Upper lobe of right lung (tissue), 1 donor: ENCODE measurements around the gene MICAL1. TPM values are rescaled to one million over a fixed set of nuclear protein-coding genes. Genes with fewer than 3 reads are reported as not detected.
A peak's percentile ranks its signal among the peaks of the same experiment; 100 is the strongest.

ENCODE experiments used
- ATAC-seq: fragments of 200-7000 bp; cut with Tn5 transposase; one replicate; pipeline ENCODE4 v1.9.1; 2020; ENCODE audit warnings: mild to moderate bottlenecking, moderate library complexity
- DNase-seq: peaks from one replicate; pipeline ENCODE4 v3.0.0-alpha.2; 2020
- H3K27ac ChIP-seq: fragments of 200-600 bp; one replicate; pipeline ENCODE4 v1.8.0; 2022
- H3K27me3 ChIP-seq: fragments of 200-600 bp; one replicate; pipeline ENCODE4 v1.8.0; 2022; ENCODE audit warnings: mild to moderate bottlenecking
- H3K36me3 ChIP-seq: fragments of 200-600 bp; one replicate; pipeline ENCODE4 v1.8.0; 2022
- H3K4me1 ChIP-seq: fragments of 200-600 bp; one replicate; pipeline ENCODE4 v1.8.0; 2022
- H3K4me3 ChIP-seq: fragments of 200-600 bp; one replicate; pipeline ENCODE4 v1.8.0; 2022; ENCODE audit warnings: mild to moderate bottlenecking
- H3K9me3 ChIP-seq: fragments of 200-600 bp; one replicate; pipeline ENCODE4 v1.8.0; 2022
- intact Hi-C: fragments of 100-400 bp; cut with DNase I; formaldehyde crosslinking; loops from one replicate; pipeline ENCODE4 v1.11.0; 2022
- total RNA-seq: library from RNA; stranded (reverse); fragmentation: NEBNext Ultra II Directional; extraction: Animal tissue kit (Norgen Biotek cat#: 25700); gene quantifications from one replicate; pipeline ENCODE4 v1.2.1, GENCODE V29; 2021
- TF ChIP-seq, protein P1 (sequence below): fragments of 200-600 bp; IDR thresholded peaks from one replicate; pipeline ENCODE4 v1.8.0; 2022; ENCODE audit warnings: antibody characterized with exemption
- donor health status: DM: no; HTN: yes; CAD: no; lungs with severe emphysema.

Gene MICAL1
- total RNA-seq, 1 donor from 2014 or later, result 53.6 TPM

DNA sequence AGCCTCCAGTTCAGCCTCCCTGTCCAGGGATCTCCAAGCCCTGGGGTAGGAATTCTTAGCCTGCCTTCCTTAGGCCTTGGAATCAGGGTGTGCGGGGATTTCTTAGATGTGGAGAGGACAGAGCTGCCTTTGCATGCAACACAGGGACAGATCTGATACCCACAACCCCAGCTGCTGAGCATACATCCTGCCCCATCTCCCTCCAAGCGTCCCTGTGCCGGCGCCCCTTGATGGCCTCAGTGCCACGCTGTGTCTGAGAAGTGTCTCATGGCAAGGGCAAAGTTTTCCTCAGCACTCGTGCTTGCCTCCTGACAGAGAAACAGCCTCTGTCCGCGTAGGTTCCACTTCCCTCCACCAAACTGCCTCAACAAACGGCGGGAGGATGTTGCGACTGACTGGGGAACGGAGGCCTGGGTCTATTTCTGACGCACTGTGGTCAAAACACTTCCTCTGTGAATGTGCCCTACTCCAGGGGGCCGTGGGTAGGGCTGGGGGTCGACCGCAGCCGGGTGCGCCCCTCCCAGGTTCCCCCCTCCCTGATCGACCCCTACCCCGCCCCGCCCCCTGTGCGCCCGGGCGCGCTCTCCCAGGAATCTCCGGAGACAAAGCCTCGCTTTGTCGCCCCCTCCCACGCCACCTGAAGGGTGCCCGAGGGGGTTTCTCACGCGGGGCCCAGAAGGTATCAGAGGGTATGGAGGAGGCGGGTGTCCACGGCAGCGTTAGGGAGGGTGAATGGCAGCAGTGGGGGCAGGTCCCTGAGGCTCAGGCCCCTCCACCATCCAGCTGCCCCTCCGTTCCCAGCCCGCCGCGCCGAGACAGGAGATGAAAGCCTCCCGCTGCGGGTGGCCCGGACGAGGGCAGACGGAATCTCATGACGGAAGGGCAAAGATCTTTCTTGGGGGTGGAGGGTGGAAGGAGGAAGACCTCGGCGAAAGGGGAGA lies 806 bp downstream of the MICAL1 start:
- ATAC-seq, result peak; percentile 41
- TF ChIP-seq, protein P1, sequence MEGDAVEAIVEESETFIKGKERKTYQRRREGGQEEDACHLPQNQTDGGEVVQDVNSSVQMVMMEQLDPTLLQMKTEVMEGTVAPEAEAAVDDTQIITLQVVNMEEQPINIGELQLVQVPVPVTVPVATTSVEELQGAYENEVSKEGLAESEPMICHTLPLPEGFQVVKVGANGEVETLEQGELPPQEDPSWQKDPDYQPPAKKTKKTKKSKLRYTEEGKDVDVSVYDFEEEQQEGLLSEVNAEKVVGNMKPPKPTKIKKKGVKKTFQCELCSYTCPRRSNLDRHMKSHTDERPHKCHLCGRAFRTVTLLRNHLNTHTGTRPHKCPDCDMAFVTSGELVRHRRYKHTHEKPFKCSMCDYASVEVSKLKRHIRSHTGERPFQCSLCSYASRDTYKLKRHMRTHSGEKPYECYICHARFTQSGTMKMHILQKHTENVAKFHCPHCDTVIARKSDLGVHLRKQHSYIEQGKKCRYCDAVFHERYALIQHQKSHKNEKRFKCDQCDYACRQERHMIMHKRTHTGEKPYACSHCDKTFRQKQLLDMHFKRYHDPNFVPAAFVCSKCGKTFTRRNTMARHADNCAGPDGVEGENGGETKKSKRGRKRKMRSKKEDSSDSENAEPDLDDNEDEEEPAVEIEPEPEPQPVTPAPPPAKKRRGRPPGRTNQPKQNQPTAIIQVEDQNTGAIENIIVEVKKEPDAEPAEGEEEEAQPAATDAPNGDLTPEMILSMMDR, result no peak
- Histone ChIP-seq H3K27me3 (no peaks in the 10 kb centered on the region), H3K4me3 (peak overlapping the region; percentile 92), H3K9me3 (no peaks in the 10 kb centered on the region), H3K27ac (peak overlapping the region; percentile 86), H3K4me1 (peaks cover 40% of the 10 kb centered on the region), H3K36me3 (peaks cover 18% of the 10 kb centered on the region)
- intact Hi-C loops, result no loop called here
- DNase-seq, result peak; percentile 75

DNA sequence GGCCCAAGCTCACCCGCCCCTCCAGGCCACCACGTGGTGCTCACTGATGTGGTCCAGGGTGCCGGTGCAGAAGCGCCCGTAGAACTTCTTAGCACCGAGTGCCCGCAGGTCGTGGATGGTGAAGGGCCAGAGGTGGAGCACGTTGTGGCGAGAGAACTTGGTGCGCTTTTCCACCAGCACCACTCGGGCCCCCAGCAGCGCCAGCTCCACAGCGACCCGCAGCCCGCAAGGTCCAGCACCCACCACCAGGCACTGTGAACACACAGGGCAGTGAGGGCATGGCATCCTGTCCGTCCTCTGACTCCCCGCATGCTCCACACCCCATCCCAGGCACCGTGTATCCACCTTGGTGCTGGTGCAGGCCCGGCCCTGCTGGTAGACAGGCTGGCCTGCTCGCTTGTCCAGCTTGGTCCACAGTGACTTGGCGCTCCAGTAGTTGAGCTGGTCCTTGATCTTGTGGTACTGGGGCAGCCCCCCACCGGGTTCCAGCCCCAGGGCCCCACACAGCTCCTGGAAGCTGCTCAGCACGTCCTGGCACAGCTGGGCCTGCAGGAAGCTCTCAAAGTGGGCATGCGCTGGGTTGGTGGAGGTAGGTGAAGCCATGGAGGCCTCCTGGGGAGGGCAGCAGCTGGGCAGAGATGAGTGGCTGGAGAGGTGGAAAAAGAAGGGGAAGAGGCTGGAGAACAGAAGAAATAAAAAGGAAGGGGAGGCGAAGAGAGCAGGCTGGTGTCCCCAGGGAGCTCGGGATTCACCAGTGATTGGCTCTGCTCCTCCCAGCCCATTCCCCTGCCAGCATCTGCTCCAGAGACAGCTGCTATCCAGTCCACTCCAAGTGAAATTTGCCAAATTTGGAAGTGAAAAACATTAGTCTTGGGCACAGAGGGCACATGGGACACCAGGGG lies 1.7 kb downstream of the MICAL1 start:
- H3K4me3 ChIP-seq, result peak overlapping the region; percentile 92
- H3K27me3 ChIP-seq, result no peaks in the 10 kb centered on the region
- ATAC-seq (no peak), DNase-seq (no peak)
- H3K4me1 ChIP-seq, result peaks cover 40% of the 10 kb centered on the region
- intact Hi-C loops, result no loop called here
- no peaks in the 10 kb centered on the region for H3K9me3 ChIP-seq
- peak overlapping the region; percentile 86 for H3K27ac ChIP-seq
- TF ChIP-seq, protein P1, result no peak
- peaks cover 18% of the 10 kb centered on the region for H3K36me3 ChIP-seq

DNA sequence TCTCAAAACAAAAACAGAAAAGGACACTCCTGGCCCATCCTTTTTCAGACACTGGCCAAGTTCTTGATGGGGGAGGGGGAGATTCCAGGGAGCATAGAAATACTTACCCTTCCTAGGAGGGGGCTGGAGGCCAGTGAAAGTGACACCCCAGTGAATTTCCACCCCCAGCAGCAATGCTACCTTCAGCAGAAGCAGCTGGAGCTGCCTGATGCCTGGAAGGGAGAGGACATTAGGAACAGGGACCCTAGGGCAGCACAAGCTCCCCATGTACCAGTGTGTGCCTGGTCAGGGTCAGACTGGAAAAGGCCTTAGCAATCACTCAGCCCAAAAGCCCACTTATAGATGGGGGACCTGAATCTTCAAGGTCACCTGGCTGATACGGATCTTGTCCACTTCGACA lies 2.4 kb downstream of the MICAL1 start:
- peaks cover 34% of the 10 kb centered on the region for H3K4me1 ChIP-seq
- no peak overlapping the region for H3K27ac ChIP-seq
- no peaks in the 10 kb centered on the region for H3K9me3 ChIP-seq
- no peak overlapping the region for H3K4me3 ChIP-seq
- TF ChIP-seq, protein P1, result no peak
- intact Hi-C loops, result no loop called here
- no peaks in the 10 kb centered on the region for H3K27me3 ChIP-seq
- DNase-seq, result no peak
- no peak for ATAC-seq
- H3K36me3 ChIP-seq, result peaks cover 18% of the 10 kb centered on the region

DNA sequence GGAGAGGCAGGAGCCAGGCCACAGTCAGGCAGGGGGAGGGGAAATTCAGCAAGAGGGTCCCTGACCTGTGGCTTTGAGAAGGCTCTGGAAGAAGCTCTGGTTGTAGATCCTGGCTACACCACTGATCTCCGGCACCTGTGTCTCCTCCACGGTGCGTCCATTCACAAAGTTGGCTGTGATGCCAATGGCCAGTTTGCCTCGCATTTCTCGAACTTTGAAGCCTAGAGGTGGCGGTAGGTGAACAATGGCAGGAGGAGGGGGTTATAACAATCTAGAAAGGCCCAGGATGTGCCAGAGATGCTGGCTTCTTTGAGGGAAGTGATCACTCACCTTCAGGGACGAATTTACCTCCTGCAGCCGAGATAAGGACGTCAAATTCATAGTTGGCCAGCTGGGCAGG lies 3.4 kb downstream of the MICAL1 start:
- ATAC-seq, result no peak
- H3K36me3 ChIP-seq, result peaks cover 18% of the 10 kb centered on the region

DNA sequence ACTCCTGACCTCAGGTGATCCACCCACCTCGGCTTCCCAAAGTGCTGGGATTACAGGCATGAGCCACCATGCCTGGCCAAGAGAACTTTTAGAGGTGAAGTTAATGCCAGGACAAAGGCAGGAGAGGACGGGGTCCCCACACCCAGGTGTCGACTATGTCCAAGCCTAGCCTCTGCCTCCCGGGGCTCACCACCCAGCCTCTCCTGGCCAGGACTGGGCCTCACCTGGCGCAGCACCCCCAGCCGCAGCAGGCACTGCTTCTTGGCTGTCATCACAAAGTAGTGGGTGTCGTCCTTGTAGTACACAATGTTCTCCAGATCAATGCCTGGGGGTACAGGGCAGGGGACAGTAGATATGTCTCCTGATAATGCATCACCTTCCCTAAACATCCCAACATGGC lies 4.2 kb downstream of the MICAL1 start:
- Histone ChIP-seq H3K27ac (no peak overlapping the region), H3K9me3 (no peaks in the 10 kb centered on the region), H3K4me3 (no peak overlapping the region), H3K27me3 (no peaks in the 10 kb centered on the region), H3K4me1 (peaks cover 23% of the 10 kb centered on the region), H3K36me3 (peaks cover 26% of the 10 kb centered on the region)
- intact Hi-C loops, result no loop called here
- DNase-seq (no peak), ATAC-seq (no peak)
- TF ChIP-seq, protein P1, result no peak

More for the DNA sequence above, 3.4 kb downstream of the MICAL1 start:
- Histone ChIP-seq H3K4me1 (peaks cover 29% of the 10 kb centered on the region), H3K4me3 (no peak overlapping the region), H3K27ac (no peak overlapping the region), H3K27me3 (no peaks in the 10 kb centered on the region), H3K9me3 (no peaks in the 10 kb centered on the region)
- no peak for DNase-seq
- intact Hi-C loops, result no loop called here
- TF ChIP-seq, protein P1, result no peak
